Panc1 (cell line): ENCODE measurements around the gene SNRK.

Experiments used
- CTCF ChIP-seq: fragments of 450-650 bp; IDR thresholded peaks from 2 replicates; pipeline ENCODE4 v1.5.1; 2017; ENCODE audit warnings: mild to moderate bottlenecking
- POLR2AphosphoS5 ChIP-seq: IDR thresholded peaks from 2 replicates; pipeline ENCODE4 v1.6.1; 2012; ENCODE audit warnings: mild to moderate bottlenecking, low read depth, low read length, moderate library complexity
- REST ChIP-seq, 2 experiments: IDR thresholded peaks; 2 replicates each; pipeline ENCODE4 v1.6.1; 2011 to 2012; ENCODE audit warnings: low read depth in 2 of 2, control low read depth in 1 of 2, low read length in 1 of 2, mild to moderate bottlenecking in 1 of 2, moderate library complexity in 1 of 2; ENCODE audit not compliant: insufficient read depth in 1 of 2
- SIN3A ChIP-seq: IDR thresholded peaks from 2 replicates; pipeline ENCODE4 v1.6.1; 2012; ENCODE audit warnings: low read depth, mild to moderate bottlenecking, low read length, moderate library complexity, borderline replicate concordance; ENCODE audit not compliant: insufficient read depth
- TCF7L2 ChIP-seq: IDR thresholded peaks from 2 replicates; pipeline ENCODE4 v1.6.1; 2011; ENCODE audit warnings: mild to moderate bottlenecking, low read depth, low read length, inconsistent platforms

GRCh38 chr3:43389388-43390254 lies 103.3 kb downstream of the SNRK start:
- TF ChIP-seq POLR2AphosphoS5 (no peak), SIN3A (no peak), CTCF (no peak), TCF7L2 (no peak), REST (IDR thresholded peaks at IDR 0.05; ENCODE audit: insufficient read depth in 1 of 2, low read depth in 2 of 2, low read length in 1 of 2) (no peak)
